A549 treated with Hydrocortisone at 1 μM for 4 hours (cell line): ENCODE measurements around the gene NAGPA. TPM values are rescaled to one million over a fixed set of nuclear protein-coding genes. Genes with fewer than 3 reads are reported as not detected.

Source experiments
- total RNA-seq: library from RNA; stranded (reverse); fragments of 200-300 nt; extraction: Qiagen RNA extraction; gene quantifications from 5 replicates; pipeline ENCODE4 v1.2.3, GENCODE V29; 2022

Gene NAGPA, protein sequence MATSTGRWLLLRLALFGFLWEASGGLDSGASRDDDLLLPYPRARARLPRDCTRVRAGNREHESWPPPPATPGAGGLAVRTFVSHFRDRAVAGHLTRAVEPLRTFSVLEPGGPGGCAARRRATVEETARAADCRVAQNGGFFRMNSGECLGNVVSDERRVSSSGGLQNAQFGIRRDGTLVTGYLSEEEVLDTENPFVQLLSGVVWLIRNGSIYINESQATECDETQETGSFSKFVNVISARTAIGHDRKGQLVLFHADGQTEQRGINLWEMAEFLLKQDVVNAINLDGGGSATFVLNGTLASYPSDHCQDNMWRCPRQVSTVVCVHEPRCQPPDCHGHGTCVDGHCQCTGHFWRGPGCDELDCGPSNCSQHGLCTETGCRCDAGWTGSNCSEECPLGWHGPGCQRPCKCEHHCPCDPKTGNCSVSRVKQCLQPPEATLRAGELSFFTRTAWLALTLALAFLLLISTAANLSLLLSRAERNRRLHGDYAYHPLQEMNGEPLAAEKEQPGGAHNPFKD
- 13.4 to 18.1 TPM (median 17.5 TPM) in 5 replicates for total RNA-seq

DNA sequence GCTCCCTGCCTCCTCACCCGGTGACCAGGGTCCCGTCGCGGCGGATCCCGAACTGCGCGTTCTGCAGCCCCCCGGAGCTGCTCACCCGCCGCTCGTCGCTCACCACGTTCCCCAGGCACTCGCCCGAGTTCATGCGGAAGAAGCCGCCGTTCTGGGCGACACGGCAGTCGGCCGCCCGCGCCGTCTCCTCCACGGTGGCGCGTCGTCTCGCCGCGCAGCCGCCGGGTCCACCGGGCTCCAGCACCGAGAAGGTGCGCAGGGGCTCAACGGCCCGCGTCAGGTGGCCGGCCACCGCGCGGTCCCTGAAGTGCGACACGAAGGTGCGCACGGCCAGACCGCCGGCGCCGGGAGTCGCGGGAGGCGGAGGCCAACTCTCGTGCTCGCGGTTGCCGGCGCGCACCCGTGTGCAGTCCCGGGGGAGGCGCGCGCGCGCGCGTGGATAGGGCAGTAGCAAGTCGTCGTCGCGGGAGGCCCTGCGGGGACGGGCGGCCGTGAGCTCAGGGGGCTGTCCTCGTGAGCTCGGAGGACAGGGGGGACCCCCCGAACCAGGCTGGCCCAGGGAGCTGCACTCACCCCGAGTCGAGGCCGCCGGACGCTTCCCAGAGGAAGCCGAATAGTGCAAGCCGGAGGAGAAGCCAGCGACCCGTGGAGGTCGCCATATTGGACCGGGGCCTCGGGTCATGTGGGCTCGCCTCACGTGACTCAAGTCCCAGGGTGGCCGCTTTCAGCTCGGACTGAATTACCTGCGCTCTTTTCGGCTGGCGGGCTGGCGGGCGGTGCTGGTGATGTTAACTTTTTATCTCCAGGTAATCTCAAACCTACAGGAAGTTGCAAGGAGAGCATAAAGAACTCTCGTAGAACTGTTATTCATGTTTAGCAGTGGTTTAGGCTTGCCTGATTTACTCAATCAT lies at the start of gene NAGPA:
Gene NAGPA (minus strand): TSS at position 680 of the 911 bp plus-strand sequence. CDS start 21 bp downstream, at position 659.

DNA sequence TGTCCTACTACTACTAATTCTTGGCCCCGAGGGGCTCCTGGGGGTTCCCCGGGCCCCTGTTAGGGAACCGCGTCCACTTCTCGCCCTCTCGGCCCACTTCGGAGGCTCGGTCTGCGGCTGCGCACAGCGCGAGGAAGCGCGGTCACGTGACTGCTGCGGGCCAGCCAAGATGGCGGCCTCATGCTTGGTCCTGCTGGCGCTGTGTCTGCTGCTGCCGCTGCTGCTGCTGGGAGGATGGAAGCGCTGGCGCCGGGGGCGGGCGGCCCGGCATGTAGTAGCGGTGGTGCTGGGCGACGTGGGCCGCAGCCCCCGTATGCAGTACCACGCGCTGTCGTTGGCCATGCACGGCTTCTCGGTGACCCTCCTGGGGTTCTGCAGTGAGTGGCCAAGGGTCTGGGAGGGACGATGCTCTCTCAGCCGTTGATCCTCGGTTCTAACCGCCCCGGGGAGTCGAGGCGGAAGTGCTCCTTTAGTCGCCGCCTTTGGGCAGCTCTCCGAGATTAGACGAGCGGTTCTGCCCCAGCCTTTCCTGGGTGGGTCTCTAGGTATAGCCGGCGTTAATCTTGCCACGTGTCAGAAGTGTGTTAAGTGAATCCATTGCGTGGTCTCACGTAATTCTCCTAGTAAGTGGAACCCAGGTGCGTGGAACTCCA lies 38.1 kb upstream of the NAGPA start, which contains the start of gene ALG1:
Gene ALG1 (plus strand): TSS at position 163 of the 653 bp plus-strand sequence. CDS start 7 bp downstream, at position 170.

DNA sequence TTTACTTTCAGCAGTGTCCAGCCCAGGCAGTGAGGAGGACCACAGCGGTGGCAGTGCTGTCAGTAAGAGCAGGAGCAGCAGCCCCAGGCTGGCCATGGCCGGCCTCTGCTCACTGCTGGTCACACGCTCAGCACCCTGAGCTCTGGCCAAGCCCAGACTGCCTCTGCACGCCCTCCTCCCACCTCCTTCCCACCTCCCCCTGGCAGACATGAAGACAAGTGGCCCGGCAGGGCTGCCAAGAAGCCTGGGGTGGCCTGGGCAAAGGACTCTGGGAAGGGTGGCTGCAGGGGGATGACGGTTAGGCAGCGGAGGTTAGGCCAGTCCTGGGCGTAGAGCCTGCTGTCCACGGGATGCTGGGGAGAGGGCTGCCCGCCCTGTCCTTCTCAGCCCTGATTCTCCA lies 32.1 kb upstream of the NAGPA start, which contains the start of gene C16orf89:
Gene C16orf89 (minus strand): TSS at position 144 of the 400 bp plus-strand sequence. CDS start 48 bp downstream, at position 96.

Other genes with a start within 250 kb of the NAGPA start
- gene SEPTIN12, start 245.6 kb downstream of the NAGPA start, total RNA-seq = not detected in 5 replicates
- gene SMIM22, start 238.6 kb downstream of the NAGPA start, total RNA-seq = not detected in 5 replicates
- 11.2 to 14.4 TPM (median 13.6 TPM) in 5 replicates for gene ROGDI, start 231.3 kb downstream of the NAGPA start, total RNA-seq
- 36.2 to 54.2 TPM (median 39.0 TPM) in 5 replicates for gene GLYR1, start 186.6 kb downstream of the NAGPA start, total RNA-seq
- gene UBN1, start 186.5 kb downstream of the NAGPA start, total RNA-seq = 24.8 to 29.0 TPM (median 26.5 TPM) in 5 replicates
- 4.0 to 5.6 TPM (median 4.9 TPM) in 5 replicates for gene PPL, start 96.8 kb downstream of the NAGPA start, total RNA-seq
- gene SEC14L5, start 75.6 kb downstream of the NAGPA start, total RNA-seq = 0.01 to 0.03 TPM (median 0.02 TPM) in 4 of 5 replicates, not detected in the other
- not detected in 5 replicates for gene C16orf89, start 32.0 kb upstream of the NAGPA start, total RNA-seq
- gene ALG1, start 37.9 kb upstream of the NAGPA start, total RNA-seq = 34.5 to 39.7 TPM (median 36.0 TPM) in 5 replicates
- 21.4 to 28.7 TPM (median 27.4 TPM) in 5 replicates for gene EEF2KMT, start 63.9 kb upstream of the NAGPA start, total RNA-seq